Measurements from ENCODE around the gene MAPKAP1.

GRCh38 chr9:125579030-125579932 lies 127.7 kb downstream of the MAPKAP1 start:
- TF ChIP-seq CTCF (conservative IDR thresholded peaks at IDR 0.05) = no peak
- TF ChIP-seq ZFX (IDR thresholded peaks at IDR 0.05) = no peak

All from C4-2B (cell line).